Panc1 (cell line): ENCODE measurements around the gene ZRANB1. TPM values are rescaled to one million over a fixed set of nuclear protein-coding genes. Genes with fewer than 3 reads are reported as not detected.

Experiments
- ATAC-seq: fragments of 200-7000 bp; cut with Tn5 transposase; 2 replicates; pipeline ENCODE4 v1.9.1; 2020; ENCODE audit warnings: mild to moderate bottlenecking, moderate library complexity
- BruUV-seq: library from RNA; stranded (reverse); fragments of 400-500 nt; replicated peaks from 2 replicates; lab custom pipeline; 2021; lab: Mats Ljungman, UMichigan
- CTCF ChIA-PET: fragments of 300-600 bp; sonication (Branson Sonifier 250); formaldehyde crosslinking; loops from one replicate; lab custom pipeline; 2022; ENCODE audit warnings: antibody characterized with exemption; lab: Charles Lee
- POLR2A ChIA-PET: fragments of 300-600 bp; sonication (Branson Sonifier 250); formaldehyde crosslinking; loops from one replicate; lab custom pipeline; 2022; ENCODE audit warnings: antibody characterized with exemption; lab: Charles Lee
- DNase-seq: peaks from one replicate; pipeline ENCODE4 v3.0.0-alpha.2; 2010; ENCODE audit warnings: low read depth, low spot score
- H3K27ac ChIP-seq: 2 replicates; pipeline ENCODE4 v1.5.1; 2011; ENCODE audit warnings: mild to moderate bottlenecking, low read length, inconsistent platforms
- H3K27me3 ChIP-seq: fragments of 200-500 bp; sonication (Bioruptor generic); 2 replicates; pipeline ENCODE4 v1.6.0; 2014; ENCODE audit warnings: low read length, inconsistent platforms; ENCODE audit not compliant: control insufficient read depth, insufficient read depth
- H3K36me3 ChIP-seq: fragments of 200-500 bp; sonication (Bioruptor generic); 2 replicates; pipeline ENCODE4 v1.5.1; 2014; ENCODE audit warnings: inconsistent platforms, mild to moderate bottlenecking, low read length, moderate library complexity; ENCODE audit not compliant: control insufficient read depth, insufficient read depth
- H3K4me1 ChIP-seq: 2 replicates; pipeline ENCODE4 v1.5.1; 2011; ENCODE audit warnings: inconsistent platforms, mild to moderate bottlenecking, low read length, moderate library complexity; ENCODE audit not compliant: control insufficient read depth, insufficient read depth
- H3K4me3 ChIP-seq, 2 experiments: 2 replicates each; pipeline ENCODE4 v1.5.1; 2011 to 2012; ENCODE audit warnings: low read depth in 2 of 2, low read length in 2 of 2, mild to moderate bottlenecking in 2 of 2, inconsistent platforms in 1 of 2, moderate library complexity in 1 of 2
- H3K9me3 ChIP-seq: fragments of 200-500 bp; sonication (Bioruptor generic); 2 replicates; pipeline ENCODE4 v1.5.1; 2014; ENCODE audit warnings: low read depth, mild to moderate bottlenecking, inconsistent platforms, low read length, moderate library complexity; ENCODE audit not compliant: control insufficient read depth, insufficient read depth
- POLR2AphosphoS5 ChIP-seq: IDR thresholded peaks from 2 replicates; pipeline ENCODE4 v1.6.1; 2012; ENCODE audit warnings: mild to moderate bottlenecking, low read depth, low read length, moderate library complexity
- SIN3A ChIP-seq: IDR thresholded peaks from 2 replicates; pipeline ENCODE4 v1.6.1; 2012; ENCODE audit warnings: low read depth, mild to moderate bottlenecking, low read length, moderate library complexity, borderline replicate concordance; ENCODE audit not compliant: insufficient read depth
- TCF7L2 ChIP-seq: IDR thresholded peaks from 2 replicates; pipeline ENCODE4 v1.6.1; 2011; ENCODE audit warnings: mild to moderate bottlenecking, low read depth, low read length, inconsistent platforms
- in situ Hi-C: cut with HindIII; loops from 2 replicates; pipeline ENCODE4 v1.10.0; 2016; ENCODE audit warnings: low sequenced_read_pairs, low pct_unique_long_range_greater_than_20kb
- intact Hi-C: fragments of 100-400 bp; cut with micrococcal nuclease; formaldehyde crosslinking; loops from one replicate; pipeline ENCODE4 v1.10.0; 2022; ENCODE audit not compliant: unreplicated experiment
- total RNA-seq: library from RNA; stranded (reverse); gene quantifications from one replicate; pipeline ENCODE4 v1.2.1, GENCODE V29; 2021; ENCODE audit not compliant: unreplicated experiment
- TF ChIP-seq, protein P1 (sequence below): fragments of 450-650 bp; IDR thresholded peaks from 2 replicates; pipeline ENCODE4 v1.5.1; 2017; ENCODE audit warnings: mild to moderate bottlenecking
- TF ChIP-seq, protein P2 (sequence below), 2 experiments: IDR thresholded peaks; 2 replicates each; pipeline ENCODE4 v1.6.1; 2011 to 2012; ENCODE audit warnings: low read depth in 2 of 2, control low read depth in 1 of 2, low read length in 1 of 2, mild to moderate bottlenecking in 1 of 2, moderate library complexity in 1 of 2; ENCODE audit not compliant: insufficient read depth in 1 of 2

The ZRANB1 gene
- total RNA-seq, 1 experiment from 2014 or later, result 23.2 TPM

DNA sequence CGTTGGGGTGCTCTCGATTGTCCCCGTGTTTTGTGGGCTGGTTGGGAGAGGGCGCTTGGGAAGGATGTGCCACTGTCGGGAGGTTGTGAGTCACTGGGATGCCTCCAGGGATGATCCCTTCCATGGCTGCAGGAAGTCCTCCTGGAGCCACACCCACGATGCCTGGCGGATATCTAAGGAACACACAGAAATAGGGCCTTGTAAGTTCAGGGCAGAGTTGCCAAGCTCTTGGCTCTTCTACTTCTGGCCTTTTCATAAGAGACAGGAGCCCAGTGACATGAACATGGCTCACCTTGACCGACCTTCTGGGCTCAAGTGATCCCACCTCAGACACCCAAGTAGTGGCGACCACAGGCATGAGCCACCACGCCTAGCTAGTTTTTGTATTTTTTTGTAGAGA is 47.6 kb downstream of the ZRANB1 start:
- ChIA-PET CTCF (no interaction called here), POLR2A (no interaction called here)
- no peaks in the 10 kb centered on the region for H3K27me3 ChIP-seq
- no TSS peak for BruUV-seq
- in situ Hi-C loops, result no loop called here
- H3K9me3 ChIP-seq, result no peaks in the 10 kb centered on the region
- H3K36me3 ChIP-seq, result peaks cover 30% of the 10 kb centered on the region
- no peak overlapping the region for H3K4me3 ChIP-seq
- TF ChIP-seq TCF7L2, result no peak
- TF ChIP-seq SIN3A, result no peak
- TF ChIP-seq POLR2AphosphoS5, result no peak
- TF ChIP-seq, protein P1, sequence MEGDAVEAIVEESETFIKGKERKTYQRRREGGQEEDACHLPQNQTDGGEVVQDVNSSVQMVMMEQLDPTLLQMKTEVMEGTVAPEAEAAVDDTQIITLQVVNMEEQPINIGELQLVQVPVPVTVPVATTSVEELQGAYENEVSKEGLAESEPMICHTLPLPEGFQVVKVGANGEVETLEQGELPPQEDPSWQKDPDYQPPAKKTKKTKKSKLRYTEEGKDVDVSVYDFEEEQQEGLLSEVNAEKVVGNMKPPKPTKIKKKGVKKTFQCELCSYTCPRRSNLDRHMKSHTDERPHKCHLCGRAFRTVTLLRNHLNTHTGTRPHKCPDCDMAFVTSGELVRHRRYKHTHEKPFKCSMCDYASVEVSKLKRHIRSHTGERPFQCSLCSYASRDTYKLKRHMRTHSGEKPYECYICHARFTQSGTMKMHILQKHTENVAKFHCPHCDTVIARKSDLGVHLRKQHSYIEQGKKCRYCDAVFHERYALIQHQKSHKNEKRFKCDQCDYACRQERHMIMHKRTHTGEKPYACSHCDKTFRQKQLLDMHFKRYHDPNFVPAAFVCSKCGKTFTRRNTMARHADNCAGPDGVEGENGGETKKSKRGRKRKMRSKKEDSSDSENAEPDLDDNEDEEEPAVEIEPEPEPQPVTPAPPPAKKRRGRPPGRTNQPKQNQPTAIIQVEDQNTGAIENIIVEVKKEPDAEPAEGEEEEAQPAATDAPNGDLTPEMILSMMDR, result no peak
- TF ChIP-seq, protein P2, sequence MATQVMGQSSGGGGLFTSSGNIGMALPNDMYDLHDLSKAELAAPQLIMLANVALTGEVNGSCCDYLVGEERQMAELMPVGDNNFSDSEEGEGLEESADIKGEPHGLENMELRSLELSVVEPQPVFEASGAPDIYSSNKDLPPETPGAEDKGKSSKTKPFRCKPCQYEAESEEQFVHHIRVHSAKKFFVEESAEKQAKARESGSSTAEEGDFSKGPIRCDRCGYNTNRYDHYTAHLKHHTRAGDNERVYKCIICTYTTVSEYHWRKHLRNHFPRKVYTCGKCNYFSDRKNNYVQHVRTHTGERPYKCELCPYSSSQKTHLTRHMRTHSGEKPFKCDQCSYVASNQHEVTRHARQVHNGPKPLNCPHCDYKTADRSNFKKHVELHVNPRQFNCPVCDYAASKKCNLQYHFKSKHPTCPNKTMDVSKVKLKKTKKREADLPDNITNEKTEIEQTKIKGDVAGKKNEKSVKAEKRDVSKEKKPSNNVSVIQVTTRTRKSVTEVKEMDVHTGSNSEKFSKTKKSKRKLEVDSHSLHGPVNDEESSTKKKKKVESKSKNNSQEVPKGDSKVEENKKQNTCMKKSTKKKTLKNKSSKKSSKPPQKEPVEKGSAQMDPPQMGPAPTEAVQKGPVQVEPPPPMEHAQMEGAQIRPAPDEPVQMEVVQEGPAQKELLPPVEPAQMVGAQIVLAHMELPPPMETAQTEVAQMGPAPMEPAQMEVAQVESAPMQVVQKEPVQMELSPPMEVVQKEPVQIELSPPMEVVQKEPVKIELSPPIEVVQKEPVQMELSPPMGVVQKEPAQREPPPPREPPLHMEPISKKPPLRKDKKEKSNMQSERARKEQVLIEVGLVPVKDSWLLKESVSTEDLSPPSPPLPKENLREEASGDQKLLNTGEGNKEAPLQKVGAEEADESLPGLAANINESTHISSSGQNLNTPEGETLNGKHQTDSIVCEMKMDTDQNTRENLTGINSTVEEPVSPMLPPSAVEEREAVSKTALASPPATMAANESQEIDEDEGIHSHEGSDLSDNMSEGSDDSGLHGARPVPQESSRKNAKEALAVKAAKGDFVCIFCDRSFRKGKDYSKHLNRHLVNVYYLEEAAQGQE (IDR thresholded peaks at IDR 0.05; ENCODE audit: insufficient read depth in 1 of 2, low read depth in 2 of 2, low read length in 1 of 2), result no peak
- intact Hi-C loops, result no loop called here
- H3K27ac ChIP-seq, result no peak overlapping the region
- DNase-seq, result no peak
- no peak for ATAC-seq
- H3K4me1 ChIP-seq, result no peaks in the 10 kb centered on the region

DNA sequence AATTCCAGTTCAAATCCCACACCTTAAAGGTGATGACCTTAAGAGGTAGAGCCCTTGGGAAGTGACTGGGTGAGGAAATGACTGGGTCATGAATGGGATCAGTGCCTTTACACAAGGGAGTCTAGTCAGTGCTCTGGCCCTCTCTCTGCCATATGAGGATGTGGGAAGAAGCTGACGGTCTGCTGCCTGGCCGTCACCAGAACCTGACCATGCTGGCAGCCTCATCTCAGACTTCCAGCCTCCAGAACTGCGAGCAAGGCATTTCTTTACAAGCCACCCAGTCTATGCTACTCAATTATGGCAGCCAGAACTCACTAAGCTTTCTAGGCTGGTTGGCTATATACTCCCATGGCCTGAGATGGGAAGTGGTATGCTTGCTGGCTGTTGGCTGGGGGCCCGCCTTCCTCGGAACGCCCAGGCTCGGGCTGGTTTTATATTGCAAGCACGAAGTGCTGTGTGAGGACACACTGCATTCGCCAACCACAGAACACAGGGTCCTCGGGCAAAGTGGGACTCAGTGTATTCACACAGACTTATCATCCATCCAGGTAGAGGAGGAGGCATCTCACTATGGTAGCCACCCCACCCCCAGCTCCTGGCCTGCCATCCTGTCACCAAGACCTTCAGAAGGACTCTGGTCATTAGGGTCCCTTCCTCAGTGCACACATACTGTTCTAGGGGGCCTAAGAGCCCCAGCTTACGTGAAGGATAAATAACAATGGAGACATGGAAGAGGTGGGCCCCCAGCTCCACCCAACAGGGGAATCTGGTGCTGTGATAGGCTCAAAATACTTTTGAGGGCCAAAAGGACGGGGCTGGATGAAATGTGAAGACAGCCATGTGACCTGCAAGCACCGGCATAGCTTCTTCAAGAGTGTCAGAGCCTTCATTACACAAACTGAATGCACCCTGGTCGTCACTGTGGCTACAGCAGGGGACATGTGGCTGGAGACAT is 49.0 kb downstream of the ZRANB1 start:
- ATAC-seq (no peak), DNase-seq (no peak)
- no peak overlapping the region for H3K27ac ChIP-seq
- H3K27me3 ChIP-seq, result no peaks in the 10 kb centered on the region
- POLR2A ChIA-PET, result no interaction called here
- peaks cover 18% of the 10 kb centered on the region for H3K36me3 ChIP-seq
- in situ Hi-C loops (no loop called here), intact Hi-C loops (no loop called here)
- H3K4me3 ChIP-seq, result no peak overlapping the region
- no TSS peak for BruUV-seq
- no peak; the same call in 1 of the 2 replicates for TF ChIP-seq POLR2AphosphoS5
- TF ChIP-seq TCF7L2, result no peak
- TF ChIP-seq, protein P1, result no peak
- TF ChIP-seq SIN3A, result no peak
- TF ChIP-seq, protein P2 (IDR thresholded peaks at IDR 0.05; ENCODE audit: insufficient read depth in 1 of 2, low read depth in 2 of 2, low read length in 1 of 2), result no peak
- no peaks in the 10 kb centered on the region for H3K9me3 ChIP-seq
- H3K4me1 ChIP-seq, result no peaks in the 10 kb centered on the region
- CTCF ChIA-PET, result interaction anchor here (0.6 to 1.4 kb wide), 3 partner anchors 70 to 714 kb away, joined by 3 to 7 read pairs (median 5); no protein-coding TSS in a partner anchor
